Right lobe of liver (tissue), 4 donors: Measurements from ENCODE around the gene IQCH.

Experiments
- POLR2A ChIP-seq: fragments of 450-650 bp; IDR thresholded peaks from one replicate; pipeline ENCODE4 v1.6.1; 2017; ENCODE audit warnings: antibody characterized with exemption, mild to moderate bottlenecking
- TF ChIP-seq, protein P1 (sequence below), 4 donors: fragments of 200-600 bp in 3 of 4; fragments of 450-650 bp in 1 of 4; IDR thresholded peaks; one replicate each; pipeline versions ENCODE4 v1.5.1 to v1.8.0; 2016 to 2022; ENCODE audit warnings: antibody characterized with exemption in 4 of 4, mild to moderate bottlenecking in 2 of 4
- donor health status: DM: no; HTN: no; CAD: no.
- donor health status: DM: no; HTN: no; CAD: no.
- donor health status: DM: no; HTN: yes; CAD: no.

- TF ChIP-seq, protein P1, sequence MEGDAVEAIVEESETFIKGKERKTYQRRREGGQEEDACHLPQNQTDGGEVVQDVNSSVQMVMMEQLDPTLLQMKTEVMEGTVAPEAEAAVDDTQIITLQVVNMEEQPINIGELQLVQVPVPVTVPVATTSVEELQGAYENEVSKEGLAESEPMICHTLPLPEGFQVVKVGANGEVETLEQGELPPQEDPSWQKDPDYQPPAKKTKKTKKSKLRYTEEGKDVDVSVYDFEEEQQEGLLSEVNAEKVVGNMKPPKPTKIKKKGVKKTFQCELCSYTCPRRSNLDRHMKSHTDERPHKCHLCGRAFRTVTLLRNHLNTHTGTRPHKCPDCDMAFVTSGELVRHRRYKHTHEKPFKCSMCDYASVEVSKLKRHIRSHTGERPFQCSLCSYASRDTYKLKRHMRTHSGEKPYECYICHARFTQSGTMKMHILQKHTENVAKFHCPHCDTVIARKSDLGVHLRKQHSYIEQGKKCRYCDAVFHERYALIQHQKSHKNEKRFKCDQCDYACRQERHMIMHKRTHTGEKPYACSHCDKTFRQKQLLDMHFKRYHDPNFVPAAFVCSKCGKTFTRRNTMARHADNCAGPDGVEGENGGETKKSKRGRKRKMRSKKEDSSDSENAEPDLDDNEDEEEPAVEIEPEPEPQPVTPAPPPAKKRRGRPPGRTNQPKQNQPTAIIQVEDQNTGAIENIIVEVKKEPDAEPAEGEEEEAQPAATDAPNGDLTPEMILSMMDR (IDR thresholded peaks at IDR 0.05) = no peak
- TF ChIP-seq POLR2A = no peak
Measured at GRCh38 chr15:67462875-67463274, 208.3 kb downstream of the IQCH start.
